AG04449 (cell line): ENCODE measurements around the gene DCXR.

Source experiments
- CTCF ChIA-PET: fragments of 350-600 bp; formaldehyde crosslinking; extraction: SDS; loops from one replicate; lab custom pipeline; 2021; ENCODE audit warnings: antibody characterized with exemption; lab: Yijun Ruan, JAX
- POLR2A ChIA-PET: fragments of 400-600, 350-600 bp; formaldehyde crosslinking; extraction: SDS; loops from one replicate; lab custom pipeline; 2020; ENCODE audit warnings: antibody characterized with exemption, inconsistent platforms; lab: Yijun Ruan, JAX
- DNase-seq: peaks from one replicate; pipeline ENCODE4 v3.0.0-alpha.2; 2010; ENCODE audit warnings: low read depth, low spot score
- H3K4me3 ChIP-seq: 2 replicates; pipeline ENCODE4 v1.5.1; 2011; ENCODE audit warnings: low read depth, mild to moderate bottlenecking, control low read depth, low read length
- CTCF ChIP-seq: IDR thresholded peaks from one replicate; pipeline ENCODE4 v1.5.1; 2011; ENCODE audit warnings: mild to moderate bottlenecking, moderate library complexity, low read length, control low read depth, inconsistent platforms; ENCODE audit not compliant: insufficient read depth; ENCODE audit errors: missing control alignments

DCXR gene

GRCh38 chr17:82073446-82073845, 35.9 kb upstream of the DCXR start:
- ChIA-PET POLR2A (interaction anchor here (1.4 kb wide), 1 partner anchor 12 kb away, joined by 3 read pairs; no protein-coding TSS in a partner anchor), CTCF (interaction anchor here (1.3 kb wide), 1 partner anchor 43 kb away, joined by 3 read pairs; no protein-coding TSS in a partner anchor)
- TF ChIP-seq CTCF = no peak
- DNase-seq = no peak
- H3K4me3 ChIP-seq = no peak overlapping the region

GRCh38 chr17:82072827-82073226, 35.3 kb upstream of the DCXR start:
- ChIA-PET POLR2A (interaction anchor here (0.7 to 1.4 kb wide), 2 partner anchors 12 to 13 kb away, joined by 3 read pairs; no protein-coding TSS in a partner anchor), CTCF (interaction anchor here (1.3 kb wide), 1 partner anchor 43 kb away, joined by 3 read pairs; no protein-coding TSS in a partner anchor)
- no peak for DNase-seq
- no peak for TF ChIP-seq CTCF
- no peak overlapping the region for H3K4me3 ChIP-seq

GRCh38 chr17:82070611-82071010, 33.1 kb upstream of the DCXR start:
- TF ChIP-seq CTCF = no peak
- POLR2A ChIA-PET = interaction anchor here (0.7 to 1.1 kb wide), 2 partner anchors 16 to 28 kb away, joined by 3 read pairs; partner anchors contain the start of gene FASN
- H3K4me3 ChIP-seq = no peak overlapping the region
- DNase-seq = no peak
- CTCF ChIA-PET = interaction anchor here (0.7 to 1.0 kb wide), 2 partner anchors 39 to 130 kb away, joined by 3 read pairs; no protein-coding TSS in a partner anchor

- no peak for TF ChIP-seq CTCF
- ChIA-PET POLR2A (interaction anchor here (0.7 to 1.3 kb wide), 2 partner anchors 14 to 30 kb away, joined by 3 read pairs; no protein-coding TSS in a partner anchor), CTCF (interaction anchor here (1.1 to 2.2 kb wide), 4 partner anchors 10 to 34 kb away, joined by 3 to 7 read pairs (median 4); partner anchors contain the start of genes DCXR and RAC3)
- peak within 1 kb of the TSS; percentile 73 for H3K4me3 ChIP-seq
- DNase-seq = no peak
These were observed 28.3 kb upstream of the DCXR start, which contains the start of gene DUS1L for GRCh38 chr17:82065638-82066303. Gene DUS1L (minus strand): TSS chr17:82065804. CDS start chr17:82065059, 745 bp downstream.

GRCh38 chr17:82065193-82065637, 27.7 kb upstream of the DCXR start:
- peak overlapping the region; percentile 73 for H3K4me3 ChIP-seq
- TF ChIP-seq CTCF = no peak
- no peak for DNase-seq
- ChIA-PET POLR2A (interaction anchor here (0.7 to 1.1 kb wide), 2 partner anchors 14 to 28 kb away, joined by 3 to 5 read pairs; partner anchors contain the start of gene DCXR), CTCF (interaction anchor here (1.1 to 3.9 kb wide), 3 partner anchors 11 to 106 kb away, joined by 4 to 12 read pairs (median 7); partner anchors contain the start of gene RAC3)
